ENCODE data around the gene AGO3. TPM values are rescaled to one million over a fixed set of nuclear protein-coding genes. Genes with fewer than 3 reads are reported as not detected.

AGO3 gene
- total and polyA plus RNA-seq, 2 of the 13 experiments (the other 11 are each of a cell fraction or from before 2014, with no cell fraction given): 21.2 to 27.1 TPM

DNA sequence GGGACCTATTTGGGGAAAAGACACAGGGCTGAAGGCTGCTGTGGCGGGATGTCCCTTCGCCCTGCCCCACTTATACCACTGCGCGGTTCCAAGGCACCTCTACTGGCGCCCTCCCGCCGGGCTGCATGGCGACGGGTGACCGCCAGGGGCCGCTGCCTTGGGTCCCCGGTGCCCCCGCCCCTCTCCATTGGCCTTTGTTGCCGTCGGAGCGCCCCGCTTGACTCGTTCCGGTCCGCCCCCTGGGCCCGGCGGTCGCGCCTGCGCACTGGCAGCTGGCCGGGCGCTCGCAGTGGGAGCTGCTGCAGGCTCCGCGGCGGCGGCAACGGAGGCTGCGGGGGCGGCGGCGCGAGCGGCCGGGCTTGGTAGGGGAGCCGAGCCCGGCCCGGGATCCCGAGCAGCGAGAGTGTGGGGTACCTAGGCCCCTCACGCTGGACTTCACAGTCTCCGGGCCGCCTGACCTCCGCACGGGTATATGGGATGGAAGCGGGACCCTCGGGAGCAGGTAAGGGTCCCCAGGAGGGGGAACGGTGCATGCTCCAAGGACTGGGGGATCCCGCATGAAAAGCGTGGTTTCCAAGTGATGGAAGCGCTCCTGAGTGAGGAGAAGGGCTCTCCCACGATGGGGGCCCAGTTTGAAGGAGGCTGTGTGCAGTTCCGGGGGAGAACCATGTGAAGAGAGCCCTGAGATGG, 47.8 kb upstream of the AGO3 start, which contains the start of gene AGO1 (continued):
- TF ChIP-seq, protein P1, sequence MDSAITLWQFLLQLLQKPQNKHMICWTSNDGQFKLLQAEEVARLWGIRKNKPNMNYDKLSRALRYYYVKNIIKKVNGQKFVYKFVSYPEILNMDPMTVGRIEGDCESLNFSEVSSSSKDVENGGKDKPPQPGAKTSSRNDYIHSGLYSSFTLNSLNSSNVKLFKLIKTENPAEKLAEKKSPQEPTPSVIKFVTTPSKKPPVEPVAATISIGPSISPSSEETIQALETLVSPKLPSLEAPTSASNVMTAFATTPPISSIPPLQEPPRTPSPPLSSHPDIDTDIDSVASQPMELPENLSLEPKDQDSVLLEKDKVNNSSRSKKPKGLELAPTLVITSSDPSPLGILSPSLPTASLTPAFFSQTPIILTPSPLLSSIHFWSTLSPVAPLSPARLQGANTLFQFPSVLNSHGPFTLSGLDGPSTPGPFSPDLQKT (CRISPR knock-in tag; IDR thresholded peaks at IDR 0.05; ENCODE audit: borderline replicate concordance): no peak
- TF ChIP-seq ZNF850 (CRISPR knock-in tag; conservative IDR thresholded peaks at IDR 0.05) (no peak), ZNF569 (CRISPR knock-in tag; IDR thresholded peaks at IDR 0.05; ENCODE audit: borderline replicate concordance) (no peak), MAFF (IDR thresholded peaks at IDR 0.05; ENCODE audit: low read depth, low read length) (no peak), NFKB2 (CRISPR knock-in tag; IDR thresholded peaks at IDR 0.05; ENCODE audit: borderline replicate concordance) (peak; percentile 24; the same call in 1 of the 2 replicates), PPARG (CRISPR knock-in tag; conservative IDR thresholded peaks at IDR 0.05) (no peak), ZBTB7A (CRISPR knock-in tag; IDR thresholded peaks at IDR 0.05) (no peak)
- TF ChIP-seq, protein P2, sequence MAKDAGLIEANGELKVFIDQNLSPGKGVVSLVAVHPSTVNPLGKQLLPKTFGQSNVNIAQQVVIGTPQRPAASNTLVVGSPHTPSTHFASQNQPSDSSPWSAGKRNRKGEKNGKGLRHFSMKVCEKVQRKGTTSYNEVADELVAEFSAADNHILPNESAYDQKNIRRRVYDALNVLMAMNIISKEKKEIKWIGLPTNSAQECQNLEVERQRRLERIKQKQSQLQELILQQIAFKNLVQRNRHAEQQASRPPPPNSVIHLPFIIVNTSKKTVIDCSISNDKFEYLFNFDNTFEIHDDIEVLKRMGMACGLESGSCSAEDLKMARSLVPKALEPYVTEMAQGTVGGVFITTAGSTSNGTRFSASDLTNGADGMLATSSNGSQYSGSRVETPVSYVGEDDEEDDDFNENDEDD (CRISPR knock-in tag; IDR thresholded peaks at IDR 0.05; ENCODE audit: borderline replicate concordance): peak; percentile 37; the same call in 1 of the 2 replicates
- TF ChIP-seq, protein P3, sequence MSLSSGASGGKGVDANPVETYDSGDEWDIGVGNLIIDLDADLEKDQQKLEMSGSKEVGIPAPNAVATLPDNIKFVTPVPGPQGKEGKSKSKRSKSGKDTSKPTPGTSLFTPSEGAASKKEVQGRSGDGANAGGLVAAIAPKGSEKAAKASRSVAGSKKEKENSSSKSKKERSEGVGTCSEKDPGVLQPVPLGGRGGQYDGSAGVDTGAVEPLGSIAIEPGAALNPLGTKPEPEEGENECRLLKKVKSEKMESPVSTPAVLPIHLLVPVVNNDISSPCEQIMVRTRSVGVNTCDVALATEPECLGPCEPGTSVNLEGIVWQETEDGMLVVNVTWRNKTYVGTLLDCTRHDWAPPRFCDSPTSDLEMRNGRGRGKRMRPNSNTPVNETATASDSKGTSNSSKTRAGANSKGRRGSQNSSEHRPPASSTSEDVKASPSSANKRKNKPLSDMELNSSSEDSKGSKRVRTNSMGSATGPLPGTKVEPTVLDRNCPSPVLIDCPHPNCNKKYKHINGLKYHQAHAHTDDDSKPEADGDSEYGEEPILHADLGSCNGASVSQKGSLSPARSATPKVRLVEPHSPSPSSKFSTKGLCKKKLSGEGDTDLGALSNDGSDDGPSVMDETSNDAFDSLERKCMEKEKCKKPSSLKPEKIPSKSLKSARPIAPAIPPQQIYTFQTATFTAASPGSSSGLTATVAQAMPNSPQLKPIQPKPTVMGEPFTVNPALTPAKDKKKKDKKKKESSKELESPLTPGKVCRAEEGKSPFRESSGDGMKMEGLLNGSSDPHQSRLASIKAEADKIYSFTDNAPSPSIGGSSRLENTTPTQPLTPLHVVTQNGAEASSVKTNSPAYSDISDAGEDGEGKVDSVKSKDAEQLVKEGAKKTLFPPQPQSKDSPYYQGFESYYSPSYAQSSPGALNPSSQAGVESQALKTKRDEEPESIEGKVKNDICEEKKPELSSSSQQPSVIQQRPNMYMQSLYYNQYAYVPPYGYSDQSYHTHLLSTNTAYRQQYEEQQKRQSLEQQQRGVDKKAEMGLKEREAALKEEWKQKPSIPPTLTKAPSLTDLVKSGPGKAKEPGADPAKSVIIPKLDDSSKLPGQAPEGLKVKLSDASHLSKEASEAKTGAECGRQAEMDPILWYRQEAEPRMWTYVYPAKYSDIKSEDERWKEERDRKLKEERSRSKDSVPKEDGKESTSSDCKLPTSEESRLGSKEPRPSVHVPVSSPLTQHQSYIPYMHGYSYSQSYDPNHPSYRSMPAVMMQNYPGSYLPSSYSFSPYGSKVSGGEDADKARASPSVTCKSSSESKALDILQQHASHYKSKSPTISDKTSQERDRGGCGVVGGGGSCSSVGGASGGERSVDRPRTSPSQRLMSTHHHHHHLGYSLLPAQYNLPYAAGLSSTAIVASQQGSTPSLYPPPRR (CRISPR knock-in tag; IDR thresholded peaks at IDR 0.05; ENCODE audit: borderline replicate concordance): no peak
- TF ChIP-seq, protein P4, sequence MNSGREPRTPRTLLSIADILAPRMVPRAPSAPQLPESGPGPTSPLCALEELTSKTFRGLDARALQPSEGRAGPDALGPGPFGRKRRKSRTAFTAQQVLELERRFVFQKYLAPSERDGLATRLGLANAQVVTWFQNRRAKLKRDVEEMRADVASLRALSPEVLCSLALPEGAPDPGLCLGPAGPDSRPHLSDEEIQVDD (CRISPR knock-in tag; IDR thresholded peaks at IDR 0.05; ENCODE audit: borderline replicate concordance): 0 out of 2 replicates have a peak, but pooled peaks have one; percentile 52
